Glomerular visceral epithelial cell (primary cell): ENCODE results near the gene DIAPH3.

ENCODE experiments used
- DNase-seq: peaks from one replicate; pipeline ENCODE4 v3.0.0-alpha.2; 2016; ENCODE audit errors: extremely low spot score

The DIAPH3 gene

DNA sequence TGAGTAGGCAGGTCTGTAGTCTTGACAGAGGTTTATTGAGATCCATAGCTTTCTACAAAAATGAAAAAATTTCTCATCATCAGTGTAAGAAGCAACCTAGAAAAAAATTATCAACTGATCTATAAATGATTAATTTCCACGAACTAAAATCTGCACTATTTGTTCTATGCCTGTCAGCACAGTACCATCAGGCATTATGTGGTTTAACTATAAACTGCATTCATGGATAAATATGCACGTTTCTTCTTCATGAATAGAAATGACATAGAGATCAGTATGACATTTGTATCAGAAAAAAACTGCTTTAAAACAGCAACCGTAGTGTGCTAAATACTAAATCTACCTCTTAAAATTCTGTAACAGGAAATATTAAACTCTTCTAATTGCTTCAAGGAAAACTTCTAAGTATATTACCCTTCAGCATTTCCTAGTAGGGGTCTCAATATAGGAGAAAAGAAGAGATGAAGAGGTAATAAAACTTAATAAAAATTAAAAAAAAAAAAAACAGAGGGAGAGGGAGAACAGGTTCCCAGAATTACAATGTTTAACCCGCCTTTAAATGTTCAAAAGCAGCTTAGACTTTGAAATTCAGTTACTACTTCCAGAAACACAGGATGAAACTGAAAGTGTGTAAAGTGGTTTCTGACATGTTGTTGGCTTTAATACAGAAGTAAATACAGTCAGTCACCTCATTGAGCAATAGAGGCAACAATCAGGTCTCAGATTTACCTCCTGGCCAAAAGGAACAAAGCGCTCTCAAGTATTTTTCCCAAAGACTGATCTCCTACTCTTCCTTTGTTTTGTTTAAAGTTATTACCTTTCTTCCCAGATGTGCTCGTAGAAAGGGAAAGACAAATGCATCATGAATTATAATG is 144.4 kb downstream of the DIAPH3 start:
- no peak for DNase-seq

DNA sequence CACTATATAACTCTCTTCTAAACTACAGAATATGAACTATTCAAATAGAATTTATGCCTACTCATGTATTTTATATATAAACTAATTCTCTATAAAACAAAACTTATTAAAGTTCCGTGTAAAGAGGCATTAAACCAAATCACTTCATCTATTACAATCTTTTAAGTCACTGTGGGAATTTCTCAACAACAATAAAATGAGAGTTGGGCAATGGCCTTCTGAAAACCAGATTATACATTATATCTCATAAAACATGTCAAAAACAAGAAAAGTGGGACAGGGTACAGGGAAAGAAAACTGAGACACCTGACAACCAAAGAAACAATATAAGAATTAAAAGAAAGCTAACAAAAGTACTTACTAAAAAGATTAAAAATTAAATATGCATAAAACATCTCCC is 145.2 kb downstream of the DIAPH3 start:
- DNase-seq: no peak

DNA sequence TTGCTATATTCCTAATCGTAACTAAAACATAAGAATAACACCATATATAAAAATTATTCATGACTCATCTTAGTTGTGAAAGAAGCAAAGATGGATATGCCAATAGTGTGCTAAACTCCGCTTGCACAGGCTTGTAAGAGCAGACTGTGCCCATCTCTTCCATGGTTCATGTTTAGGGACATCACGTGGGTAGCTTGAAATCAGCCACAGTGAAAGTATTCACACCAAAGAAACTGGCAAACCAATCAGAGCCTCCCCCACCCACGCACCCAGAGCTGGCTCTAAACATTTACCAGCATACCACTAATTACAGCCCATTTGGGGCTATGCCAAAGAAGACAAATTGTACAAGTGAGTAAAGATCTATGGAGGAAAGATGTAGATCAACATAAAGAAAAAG is 147.5 kb downstream of the DIAPH3 start:
- DNase-seq: no peak

DNA sequence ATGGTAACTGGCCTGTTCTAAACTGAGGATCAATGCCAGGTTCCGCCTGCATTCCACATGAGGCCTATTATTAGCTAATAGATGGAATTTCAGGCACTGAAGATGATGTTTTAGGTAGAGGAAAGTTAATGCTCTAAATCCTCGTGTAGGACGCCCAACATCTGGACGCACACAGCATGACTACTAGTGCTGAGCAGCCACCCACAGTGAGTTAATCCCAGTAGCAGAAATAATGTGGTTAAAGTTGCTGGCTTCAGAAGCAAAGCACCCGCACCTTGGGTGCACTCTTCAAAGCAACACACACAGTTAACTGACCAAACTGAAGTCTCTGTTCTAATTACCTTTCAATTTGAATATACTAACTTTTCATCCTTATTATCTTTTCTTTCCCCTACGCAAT is 150.6 kb downstream of the DIAPH3 start:
- DNase-seq: no peak

DNA sequence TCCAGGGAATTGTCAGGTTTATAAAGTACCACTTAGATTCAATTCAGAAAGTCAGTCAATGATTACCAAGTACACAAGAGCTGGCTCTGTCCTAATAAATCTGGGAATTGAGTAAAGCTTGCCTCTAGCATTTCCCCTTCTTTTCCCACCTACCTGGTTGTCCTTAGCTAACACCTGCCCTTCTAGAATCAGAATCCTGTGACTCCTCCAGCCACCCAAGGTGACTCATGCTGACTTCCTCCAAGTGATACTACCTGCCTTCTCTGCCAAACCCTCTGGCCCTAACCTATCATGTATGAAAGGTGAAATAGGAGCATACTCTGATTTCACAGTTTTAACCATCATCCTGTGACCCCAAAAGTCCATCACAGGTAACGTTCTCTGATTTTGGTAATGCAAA is 151.2 kb downstream of the DIAPH3 start:
- DNase-seq: no peak

DNA sequence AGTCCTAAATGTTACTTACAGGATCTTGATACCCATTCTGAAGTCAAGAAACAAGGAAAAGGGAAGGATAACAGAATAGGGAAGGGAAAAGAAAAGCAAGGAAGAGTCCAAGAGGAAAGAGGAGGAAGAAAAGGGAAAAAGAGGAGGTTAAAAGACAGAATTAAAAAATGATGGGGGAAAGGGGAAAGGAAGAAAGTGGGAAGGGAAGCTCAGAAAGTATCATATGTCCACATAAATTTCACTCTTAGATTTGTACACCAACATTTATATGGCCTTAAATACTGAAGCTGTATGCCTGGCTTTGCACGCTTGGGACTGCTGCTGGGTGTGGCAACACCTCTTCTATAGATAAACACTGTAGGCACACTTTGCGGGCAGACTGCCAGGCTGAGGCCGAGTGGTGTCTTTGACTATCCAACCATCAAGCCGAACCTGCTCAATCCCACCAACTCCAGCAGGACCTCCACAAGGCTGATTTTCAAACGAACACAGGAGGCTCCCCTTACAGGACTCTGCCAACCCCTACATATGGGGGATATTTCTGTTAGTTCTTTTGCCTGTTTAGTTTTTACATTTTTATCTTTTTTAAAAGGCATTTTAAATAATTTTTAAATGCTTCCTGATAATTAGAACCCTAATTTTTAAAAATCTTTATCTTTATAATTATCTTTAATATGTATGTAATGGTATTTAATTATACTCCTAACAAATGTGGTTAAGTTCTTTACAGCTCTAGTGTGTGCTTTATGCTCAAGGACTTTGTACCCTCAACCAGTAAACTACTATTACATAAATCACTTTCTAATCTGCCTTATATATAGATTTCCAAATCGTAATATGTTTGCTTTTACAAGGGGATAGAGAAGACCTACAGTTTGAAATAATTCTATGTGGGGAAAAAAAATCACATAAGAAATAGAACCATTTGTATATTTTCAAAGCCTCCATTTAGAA is 154.2 kb downstream of the DIAPH3 start:
- DNase-seq: no peak

DNA sequence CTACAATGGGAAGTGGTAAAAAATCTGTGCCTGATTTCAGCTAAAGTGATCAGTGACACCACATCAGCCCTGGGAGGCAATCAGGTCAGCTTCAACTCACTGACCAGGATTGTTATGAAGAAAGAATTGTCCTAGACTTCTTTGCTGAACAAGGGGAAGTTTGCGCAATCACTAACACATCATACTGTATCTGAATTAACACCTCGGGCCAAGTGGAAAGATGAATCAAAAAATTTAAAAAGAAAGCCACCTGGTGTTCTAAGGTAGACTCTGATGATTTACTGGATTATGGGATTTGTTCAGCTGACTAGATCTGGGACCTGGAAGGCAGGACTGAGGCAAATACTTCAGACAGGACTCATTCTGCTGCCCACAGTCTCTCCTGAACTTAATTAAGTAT is 161.8 kb downstream of the DIAPH3 start:
- DNase-seq: no peak

DNA sequence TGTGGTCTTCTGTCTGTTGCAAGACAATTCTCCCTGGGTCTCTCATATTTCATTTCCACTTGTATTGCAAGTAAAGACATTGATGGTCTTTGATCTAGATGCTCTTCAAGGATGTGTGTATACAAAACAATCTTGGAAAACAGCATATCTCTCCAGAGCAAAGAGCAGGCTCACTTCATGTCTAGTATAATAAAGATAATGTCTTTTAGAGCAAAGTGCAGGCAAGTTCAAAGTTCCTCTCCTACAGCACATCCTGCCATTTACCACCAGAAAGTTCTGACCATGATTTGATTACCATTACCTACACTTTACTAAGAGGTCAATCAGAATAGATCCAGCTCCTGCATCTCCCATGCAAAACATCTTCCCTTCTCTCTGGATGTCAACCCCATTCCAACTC is 162.8 kb downstream of the DIAPH3 start:
- DNase-seq: no peak

DNA sequence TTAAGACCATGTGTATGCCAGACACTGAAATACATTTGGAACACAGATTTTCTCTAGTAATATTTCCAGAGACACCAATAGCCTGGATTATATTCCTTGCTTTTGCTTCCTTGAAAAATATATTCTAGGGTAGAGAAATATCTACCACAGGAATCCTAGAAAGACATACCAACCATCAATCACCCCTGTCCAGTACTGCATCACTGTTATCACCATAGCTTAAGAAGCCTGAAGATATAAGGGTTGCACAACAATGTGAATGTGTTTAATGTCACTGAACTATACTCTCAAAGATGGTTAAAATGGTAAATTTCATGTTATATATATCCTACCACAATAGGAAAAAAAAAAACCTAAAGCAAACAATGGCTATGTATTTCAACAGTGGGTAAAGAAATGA is 163.6 kb downstream of the DIAPH3 start:
- DNase-seq: no peak

DNA sequence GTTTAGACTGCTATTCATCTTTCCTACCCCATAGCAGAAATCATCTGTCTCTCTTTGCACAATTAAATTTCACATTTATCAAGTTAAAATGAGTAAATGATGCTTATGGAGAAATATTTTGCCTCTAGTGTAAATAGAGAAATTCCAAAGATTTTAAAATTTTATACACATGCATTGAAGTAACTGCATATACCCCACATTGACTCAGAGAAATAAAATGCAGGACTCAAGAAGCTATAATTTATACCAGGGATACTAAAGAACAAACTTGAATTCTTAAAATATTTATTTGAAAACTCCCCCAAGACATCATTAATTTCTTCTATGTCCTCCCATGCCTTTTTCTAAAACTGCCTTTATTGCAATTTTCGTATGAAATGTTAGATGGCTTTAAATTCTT is 165.8 kb downstream of the DIAPH3 start:
- no peak for DNase-seq

DNA sequence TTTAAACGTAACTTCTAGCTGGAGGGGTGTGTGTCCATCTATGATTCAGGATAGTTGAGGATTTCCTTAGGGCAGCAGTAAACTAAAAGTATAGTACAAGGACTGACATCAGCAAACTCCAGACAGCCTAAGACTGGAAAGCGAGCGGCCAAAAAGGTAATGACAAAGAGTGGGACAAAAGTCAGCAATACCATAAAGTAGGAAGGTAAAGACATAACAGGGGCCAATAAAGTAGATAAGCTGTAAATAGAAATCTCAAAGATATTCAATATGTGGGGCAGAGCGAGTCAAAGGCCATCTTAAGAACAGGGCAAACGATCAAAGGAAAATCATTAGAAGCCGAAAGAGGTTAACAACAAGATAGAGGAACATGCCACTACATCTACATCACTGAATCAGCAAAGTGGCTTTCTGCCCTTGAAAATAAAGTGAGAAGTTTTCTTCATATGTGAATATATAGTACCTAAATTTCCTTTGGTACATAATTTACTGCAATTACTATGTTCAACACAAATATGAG is 167.2 kb downstream of the DIAPH3 start:
- no peak for DNase-seq

DNA sequence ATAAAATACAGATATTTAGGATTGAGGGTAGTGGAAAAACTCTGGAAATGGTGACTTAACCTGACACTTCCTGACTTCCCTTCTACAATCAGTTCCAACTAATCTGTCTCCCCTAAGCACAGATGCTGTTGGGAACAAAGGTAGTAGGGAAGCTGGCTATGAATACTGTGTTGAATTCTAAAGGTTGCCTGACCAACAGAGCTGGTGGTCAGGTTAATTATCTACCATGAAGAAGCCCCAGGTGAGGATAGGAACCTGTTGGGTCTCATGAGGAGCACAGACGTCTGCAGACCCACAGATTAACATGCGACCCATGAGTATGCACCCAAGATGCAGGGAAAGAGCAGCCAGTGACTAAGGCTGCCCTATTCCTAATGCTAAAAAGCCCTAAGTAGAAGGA is 172.3 kb downstream of the DIAPH3 start:
- DNase-seq: no peak

DNA sequence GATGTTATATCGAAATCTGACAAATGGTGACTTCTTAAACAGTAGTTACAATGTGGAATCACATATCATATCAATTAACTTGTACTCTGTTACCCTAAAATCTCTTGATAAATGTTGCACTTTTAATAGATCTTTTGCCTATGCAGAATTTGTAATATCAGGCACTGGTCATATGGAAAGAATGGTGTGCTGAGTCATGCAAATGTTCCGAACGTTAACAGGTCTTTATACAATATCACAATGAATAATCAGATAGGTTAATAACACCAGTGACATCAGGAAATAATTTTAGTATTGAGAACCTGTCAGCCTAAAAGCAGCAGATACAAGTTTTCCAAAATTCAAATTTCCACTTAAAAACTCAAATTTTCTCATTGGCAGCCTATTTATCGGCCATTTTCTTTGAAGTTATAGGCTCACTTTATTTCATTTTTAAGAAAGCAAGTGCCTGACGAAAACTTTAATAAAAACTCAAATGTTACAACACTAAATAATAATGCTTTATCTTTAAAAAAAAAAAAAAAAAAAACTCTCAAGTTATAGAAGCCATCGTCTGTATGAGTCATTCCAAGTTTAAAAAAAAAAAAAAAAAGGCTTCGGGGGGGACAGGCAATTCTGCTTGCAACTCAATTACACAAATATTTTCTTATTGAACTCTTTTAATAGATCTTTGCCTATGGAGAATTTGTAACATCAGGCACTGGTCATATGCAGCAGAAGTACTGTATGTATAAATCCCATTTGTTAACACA is 180.9 kb downstream of the DIAPH3 start:
- no peak for DNase-seq

DNA sequence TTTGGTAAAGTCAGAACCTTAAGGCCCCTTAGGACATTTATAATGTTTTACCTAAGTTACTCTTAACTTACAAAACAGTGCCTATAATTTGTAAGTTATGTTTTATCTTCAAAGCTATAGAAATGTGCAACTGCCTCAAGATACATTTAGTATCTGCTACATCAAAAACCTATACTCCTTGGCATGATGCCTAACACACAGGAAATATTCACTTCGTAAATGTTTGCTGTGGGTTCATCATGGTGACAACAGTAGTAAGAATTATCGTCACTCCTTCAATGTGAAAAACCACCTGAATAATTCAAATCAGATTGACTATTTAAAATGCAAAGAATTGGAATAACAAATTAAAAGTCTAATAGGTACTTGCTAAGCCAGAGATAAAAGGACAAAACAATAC is 184.1 kb downstream of the DIAPH3 start:
- DNase-seq: no peak

DNA sequence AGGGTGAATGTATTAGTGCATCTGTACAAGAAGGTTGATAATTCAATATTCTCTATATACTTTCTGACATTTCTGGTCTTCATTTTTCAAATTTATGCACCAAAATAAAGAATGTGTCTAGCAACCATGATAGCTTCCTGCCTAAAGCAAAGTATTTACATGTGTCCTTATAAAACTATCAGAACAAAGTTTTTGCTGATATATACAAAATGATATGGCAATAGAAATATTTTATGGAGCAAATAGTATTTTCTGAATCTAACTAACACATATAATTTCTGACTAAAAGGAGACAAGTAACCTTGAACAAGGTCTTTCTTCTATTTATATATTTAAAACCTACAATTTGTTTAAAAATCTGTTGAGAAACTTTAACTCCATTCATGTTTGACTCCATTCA is 184.9 kb downstream of the DIAPH3 start:
- DNase-seq: no peak

DNA sequence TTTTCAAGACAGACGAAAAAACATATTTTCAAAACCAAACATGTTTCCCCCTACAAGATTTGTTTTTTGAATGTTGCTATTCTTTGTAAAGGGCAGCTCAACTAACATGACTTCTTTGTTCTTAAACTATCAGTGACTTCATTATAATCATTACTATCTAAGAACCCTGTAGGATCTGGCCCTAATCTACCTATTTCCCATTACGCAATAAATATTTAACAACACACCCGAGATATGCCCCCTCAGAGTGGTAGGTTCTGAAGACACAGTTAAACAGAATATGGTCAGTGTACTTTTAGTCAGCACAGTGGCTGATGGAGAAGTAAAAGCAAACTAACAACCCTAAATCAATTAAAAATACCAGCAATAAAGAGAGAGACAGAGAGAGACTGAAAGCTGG is 186.9 kb downstream of the DIAPH3 start:
- no peak for DNase-seq

DNA sequence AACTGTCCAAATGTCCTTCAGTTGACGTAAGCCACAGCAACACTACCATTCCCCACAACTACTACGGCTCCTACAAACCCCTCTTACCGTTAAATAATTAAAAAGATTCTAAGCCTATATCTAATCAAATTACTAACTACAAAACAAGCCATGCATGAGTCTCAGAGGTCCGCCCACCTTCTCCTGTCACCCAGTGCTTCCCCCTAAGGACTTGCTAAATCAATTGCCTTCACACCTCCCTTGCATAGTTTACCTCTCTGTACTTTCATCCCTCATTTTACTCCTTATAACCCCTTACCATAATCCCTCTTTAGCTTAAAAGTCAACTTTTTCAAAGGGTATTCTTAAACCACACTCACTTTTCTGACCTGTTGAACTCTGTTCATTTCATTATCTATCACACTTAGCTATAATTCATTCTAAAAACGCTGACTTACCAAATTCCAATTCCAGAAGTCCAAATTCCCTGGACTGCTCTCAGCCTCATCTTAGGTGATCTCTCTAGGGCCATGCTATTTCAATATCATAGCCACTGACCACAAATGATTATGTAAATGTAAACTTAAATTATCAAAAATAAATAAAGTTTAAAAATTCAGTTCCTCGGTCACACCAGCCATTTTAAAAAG is 187.8 kb downstream of the DIAPH3 start:
- DNase-seq: no peak

DNA sequence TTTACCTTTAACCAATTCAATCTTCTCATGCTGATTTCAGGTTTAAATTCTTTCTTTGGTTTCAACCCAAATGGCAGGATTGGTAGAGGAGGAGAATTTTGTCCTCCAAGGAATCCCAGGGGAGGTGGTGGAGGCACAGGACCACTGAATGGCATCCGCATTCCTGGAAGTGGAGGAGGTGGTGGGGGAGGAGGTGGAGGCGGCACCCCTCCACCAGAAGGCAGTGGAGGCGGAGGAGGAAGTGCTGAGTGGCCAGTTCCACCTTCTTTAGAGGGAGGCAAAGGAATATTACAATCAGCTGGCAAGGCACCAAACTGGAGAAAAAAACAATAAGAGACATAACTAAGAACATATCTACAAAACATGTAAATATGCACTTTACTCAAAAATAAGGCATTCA is 192.9 kb downstream of the DIAPH3 start:
- DNase-seq: no peak

DNA sequence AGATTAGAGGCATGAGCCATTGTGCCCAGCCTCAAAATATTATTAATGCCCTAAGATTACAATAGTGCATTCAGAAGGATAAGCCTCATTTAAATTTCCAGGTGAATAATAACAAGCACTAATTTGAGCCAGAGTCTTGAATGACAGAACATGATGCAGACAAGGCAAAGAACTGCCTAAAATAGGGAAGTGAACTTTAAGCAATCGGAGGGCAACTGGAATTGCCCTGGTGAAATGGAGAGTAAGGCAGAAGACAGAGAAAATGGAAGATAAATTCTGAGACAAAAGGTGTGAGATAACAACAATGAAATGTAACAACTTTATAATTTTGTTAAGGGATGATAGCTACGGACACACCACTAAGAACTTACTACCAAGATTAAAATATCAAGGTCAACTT is 199.9 kb downstream of the DIAPH3 start:
- no peak for DNase-seq

DNA sequence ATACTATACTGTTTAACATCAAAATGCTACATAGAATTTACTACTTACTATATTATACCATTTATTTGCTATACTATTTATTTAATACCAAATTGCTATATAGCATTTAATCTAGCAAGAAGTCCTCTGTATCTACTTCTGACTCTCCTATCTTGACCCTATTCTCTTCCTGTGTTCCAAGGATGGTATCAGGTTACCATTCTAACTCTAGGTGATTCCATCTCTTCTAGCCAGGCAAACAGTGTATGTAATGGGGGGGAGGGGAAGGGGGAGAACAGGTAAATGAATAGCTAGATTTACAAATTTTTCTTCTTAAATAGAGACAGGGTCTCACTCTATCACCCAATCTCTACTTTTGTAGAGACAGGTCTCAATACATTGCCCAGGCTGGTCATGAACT is 200.3 kb downstream of the DIAPH3 start:
- DNase-seq: no peak

DNA sequence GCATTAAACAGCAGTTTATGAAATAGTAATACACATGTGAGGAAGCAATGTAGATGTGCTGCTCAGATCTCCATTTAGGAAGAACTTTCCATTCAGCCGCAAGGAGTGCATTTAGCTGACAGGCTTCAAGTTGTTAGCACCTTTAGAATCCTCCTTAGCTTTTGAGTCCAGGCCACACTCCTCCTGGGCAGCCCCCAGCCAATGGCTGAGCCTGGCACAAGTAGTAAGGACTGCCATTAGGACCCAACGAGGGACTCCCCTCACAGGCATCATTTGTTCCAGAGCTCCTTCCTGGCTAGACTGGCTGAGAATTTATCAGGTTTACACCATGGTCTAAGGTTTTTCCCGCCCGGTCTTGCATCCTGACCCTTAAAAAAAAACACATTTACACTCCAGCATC is 201.4 kb downstream of the DIAPH3 start:
- no peak for DNase-seq

DNA sequence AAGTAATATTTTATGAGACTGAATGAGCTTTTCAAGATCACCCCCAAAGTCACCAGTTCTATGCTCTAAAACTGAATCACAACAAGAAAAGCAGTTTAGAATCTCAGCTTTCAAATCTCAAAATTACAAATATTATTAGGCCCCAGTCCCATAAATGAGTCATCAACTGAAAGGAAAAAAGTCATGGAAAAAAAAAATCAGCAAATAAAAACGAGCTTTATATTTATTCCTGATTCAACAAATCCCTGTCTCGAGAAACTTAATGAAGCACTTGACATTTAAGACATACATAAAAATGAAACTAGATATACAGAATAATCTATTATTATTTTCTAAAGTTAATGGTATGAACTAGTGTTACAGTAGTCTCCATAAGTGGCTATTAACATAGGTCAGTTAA is 203.0 kb downstream of the DIAPH3 start:
- no peak for DNase-seq
